IMR-90 (cell line): Measurements from ENCODE around the gene VPS72. TPM values are rescaled to one million over a fixed set of nuclear protein-coding genes. Genes with fewer than 3 reads are reported as not detected.

Source experiments
- ATAC-seq: fragments of 200-7000 bp; cut with Tn5 transposase; 2 replicates; pipeline ENCODE4 v1.9.1; 2020; ENCODE audit warnings: low read depth, mild to moderate bottlenecking, moderate library complexity
- BruUV-seq: library from RNA; stranded (reverse); fragments of 400-500 nt; replicated peaks from 2 replicates; lab custom pipeline; 2021; lab: Mats Ljungman, UMichigan
- CTCF ChIA-PET: fragments of 300-600 bp; formaldehyde crosslinking; extraction: SDS; loops from one replicate; lab custom pipeline; 2021; ENCODE audit warnings: antibody characterized with exemption; lab: Yijun Ruan, JAX
- POLR2A ChIA-PET: fragments of 300-600 bp; sonication (Branson Sonifier 250); formaldehyde crosslinking; loops from one replicate; lab custom pipeline; 2022; ENCODE audit warnings: antibody characterized with exemption; ENCODE audit not compliant: unreplicated experiment; lab: Charles Lee
- DNase-seq: peaks from one replicate; pipeline ENCODE4 v3.0.0; 2013
- H2AFZ ChIP-seq: replicated peaks from 2 replicates; pipeline ENCODE3; 2013; ENCODE audit warnings: low read length, mild to moderate bottlenecking; ENCODE audit not compliant: poor library complexity
- H2AK5ac ChIP-seq: 2 replicates; pipeline ENCODE4 v1.6.1; 2013; ENCODE audit warnings: low read depth, low read length, inconsistent platforms
- H2AK9ac ChIP-seq: replicated peaks from 2 replicates; pipeline ENCODE3; 2013; ENCODE audit warnings: mild to moderate bottlenecking, low read depth, low read length, moderate library complexity; ENCODE audit not compliant: poor library complexity
- H2BK120ac ChIP-seq: 2 replicates; pipeline ENCODE4 v1.6.1; 2013; ENCODE audit warnings: low read depth, low read length, inconsistent platforms
- H2BK15ac ChIP-seq: 3 replicates; pipeline ENCODE4 v1.6.1; 2013; ENCODE audit warnings: low read depth, low read length, inconsistent platforms
- H2BK20ac ChIP-seq: 2 replicates; pipeline ENCODE4 v1.6.1; 2013; ENCODE audit warnings: low read depth, mild to moderate bottlenecking, inconsistent platforms, low read length, moderate library complexity
- H2BK5ac ChIP-seq: 2 replicates; pipeline ENCODE4 v1.6.1; 2013; ENCODE audit warnings: mild to moderate bottlenecking, low read depth, low read length, inconsistent platforms; ENCODE audit not compliant: poor library complexity, severe bottlenecking
- H3K14ac ChIP-seq: replicated peaks from 2 replicates; pipeline ENCODE4 v1.6.1; 2013; ENCODE audit warnings: low read depth, low read length, inconsistent platforms
- H3K18ac ChIP-seq: 2 replicates; pipeline ENCODE4 v1.6.1; 2013; ENCODE audit warnings: low read depth, low read length, control low read depth
- H3K23ac ChIP-seq: 2 replicates; pipeline ENCODE4 v1.6.1; 2013; ENCODE audit warnings: low read depth, low read length, inconsistent platforms
- H3K27ac ChIP-seq: 2 replicates; pipeline ENCODE4 v1.5.1; 2013; ENCODE audit warnings: mild to moderate bottlenecking, control low read depth, low read length; ENCODE audit not compliant: insufficient read depth
- H3K27me3 ChIP-seq: 2 replicates; pipeline ENCODE4 v1.6.1; 2013; ENCODE audit warnings: low read length; ENCODE audit not compliant: control insufficient read depth, insufficient read depth
- H3K36me3 ChIP-seq: 2 replicates; pipeline ENCODE4 v1.6.1; 2013; ENCODE audit warnings: low read length, mixed read lengths; ENCODE audit not compliant: control insufficient read depth, insufficient read depth
- H3K4ac ChIP-seq: 2 replicates; pipeline ENCODE4 v1.6.1; 2013; ENCODE audit warnings: low read depth, low read length, inconsistent platforms
- H3K4me1 ChIP-seq: 2 replicates; pipeline ENCODE4 v1.6.1; 2013; ENCODE audit warnings: low read length, mixed read lengths; ENCODE audit not compliant: control insufficient read depth, insufficient read depth
- H3K4me2 ChIP-seq: 2 replicates; pipeline ENCODE4 v1.6.1; 2013; ENCODE audit warnings: low read depth, mild to moderate bottlenecking, control low read depth, low read length, moderate library complexity
- H3K4me3 ChIP-seq: 2 replicates; pipeline ENCODE4 v1.5.1; 2013; ENCODE audit warnings: low read depth, mild to moderate bottlenecking, control low read depth, low read length, moderate library complexity; ENCODE audit not compliant: insufficient read depth
- H3K56ac ChIP-seq: 2 replicates; pipeline ENCODE4 v1.6.1; 2013; ENCODE audit warnings: low read length, inconsistent platforms; ENCODE audit not compliant: insufficient read depth; ENCODE audit errors: extremely low read depth
- H3K79me1 ChIP-seq, 2 experiments: 2 replicates each; pipeline ENCODE4 v1.6.1; 2013; ENCODE audit warnings: low read length in 2 of 2, inconsistent platforms in 1 of 2, low read depth in 1 of 2
- H3K9ac ChIP-seq: 2 replicates; pipeline ENCODE4 v1.6.1; 2013; ENCODE audit warnings: low read depth, low read length, control low read depth
- H3K9me1 ChIP-seq: 2 replicates; pipeline ENCODE4 v1.6.1; 2013; ENCODE audit warnings: low read length, inconsistent platforms; ENCODE audit not compliant: insufficient read depth
- H3K9me3 ChIP-seq: 2 replicates; pipeline ENCODE4 v1.6.1; 2013; ENCODE audit warnings: low read length; ENCODE audit not compliant: control insufficient read depth, insufficient read depth
- H4K20me1 ChIP-seq: 2 replicates; pipeline ENCODE4 v1.6.1; 2013; ENCODE audit warnings: low read length, inconsistent platforms; ENCODE audit not compliant: insufficient read depth
- H4K5ac ChIP-seq: 2 replicates; pipeline ENCODE4 v1.6.1; 2013; ENCODE audit warnings: mild to moderate bottlenecking, low read depth, low read length, control low read depth
- H4K8ac ChIP-seq, 2 experiments: 2 replicates each; pipeline ENCODE4 v1.6.1; 2013; ENCODE audit warnings: low read depth in 2 of 2, low read length in 2 of 2, control low read depth in 1 of 2, inconsistent platforms in 1 of 2
- H4K91ac ChIP-seq: 2 replicates; pipeline ENCODE4 v1.6.1; 2013; ENCODE audit warnings: low read depth, low read length, inconsistent platforms; ENCODE audit not compliant: insufficient read depth
- BHLHE40 ChIP-seq: fragments of 150-350 bp; IDR thresholded peaks from 2 replicates; pipeline ENCODE4 v1.6.1; 2016; ENCODE audit warnings: mild to moderate bottlenecking, low read depth, low read length
- CEBPB ChIP-seq: IDR thresholded peaks from 2 replicates; pipeline ENCODE4 v1.6.1; 2012; ENCODE audit warnings: low read depth, low read length, improper control_type of control experiment
- CHD1 ChIP-seq: IDR thresholded peaks from 2 replicates; pipeline ENCODE4 v1.6.1; 2012; ENCODE audit warnings: low read depth, low read length, improper control_type of control experiment
- FOS ChIP-seq: fragments of 150-350 bp; IDR thresholded peaks from 2 replicates; pipeline ENCODE4 v1.6.1; 2016; ENCODE audit warnings: low read depth, low read length
- MAZ ChIP-seq: IDR thresholded peaks from 2 replicates; pipeline ENCODE4 v1.6.1; 2012; ENCODE audit warnings: low read depth, mild to moderate bottlenecking, low read length, improper control_type of control experiment, moderate library complexity, borderline replicate concordance
- MXI1 ChIP-seq: IDR thresholded peaks from 2 replicates; pipeline ENCODE4 v1.6.1; 2012; ENCODE audit warnings: low read depth, mild to moderate bottlenecking, low read length, moderate library complexity, borderline replicate concordance
- NFE2L2 ChIP-seq: fragments of 150-350 bp; IDR thresholded peaks from 2 replicates; pipeline ENCODE4 v1.6.1; 2016; ENCODE audit warnings: low read depth, mild to moderate bottlenecking, low read length
- RAD21 ChIP-seq: IDR thresholded peaks from 2 replicates; pipeline ENCODE4 v1.6.1; 2012; ENCODE audit warnings: low read length, improper control_type of control experiment
- RCOR1 ChIP-seq: IDR thresholded peaks from 2 replicates; pipeline ENCODE4 v1.6.1; 2012; ENCODE audit warnings: mild to moderate bottlenecking, low read length, improper control_type of control experiment; ENCODE audit not compliant: insufficient replicate concordance
- SMC3 ChIP-seq: fragments of 150-350 bp; IDR thresholded peaks from 2 replicates; pipeline ENCODE4 v1.6.1; 2016; ENCODE audit warnings: low read depth, mild to moderate bottlenecking, antibody characterized with exemption, low read length, moderate library complexity
- WGBS, 2 experiments: methylation state at CpG; one replicate each; pipeline versions ENCODE4 v1.1.5 to v1.1.7; 2013; ENCODE audit warnings: missing lambda C conversion rate in 2 of 2; ENCODE audit not compliant: insufficient read length in 1 of 2; ENCODE audit errors: extremely low coverage in 2 of 2; 5-methylcytosine and 5-hydroxymethylcytosine counted together
- dilution Hi-C: fragments of 300-500 bp; cut with HindIII; formaldehyde crosslinking; loops from one replicate; pipeline ENCODE4 v1.14.3; 2018; ENCODE audit warnings: low sequenced_read_pairs; ENCODE audit not compliant: unreplicated experiment
- in situ Hi-C: fragments of 300-500 bp; cut with MboI; formaldehyde crosslinking; loops from 3 replicates; pipeline ENCODE4 v1.14.3; 2019; ENCODE audit warnings: low sequenced_read_pairs, inconsistent platforms, mixed read lengths
- intact Hi-C: fragments of 100-400 bp; cut with micrococcal nuclease; formaldehyde crosslinking; loops from 2 replicates; pipeline ENCODE4 v1.10.0; 2022
- polyA plus RNA-seq, 3 experiments: library from polyadenylated mRNA; depleted of rRNA; stranded (reverse); fragments of >200 nt; gene quantifications; 2 replicates each; pipeline ENCODE4 v1.2.3, GENCODE V29; 2012; ENCODE audit warnings: low replicate concordance in 1 of 3
- total RNA-seq: library from RNA; depleted of rRNA; stranded (reverse); fragments of >200 nt; gene quantifications from 2 replicates; pipeline ENCODE4 v1.2.3, GENCODE V29; 2012

Gene VPS72
- total and polyA plus RNA-seq, 2 of the 4 experiments (the other 2 are of a cell fraction), result 51.3 to 62.3 TPM

- Histone ChIP-seq H3K79me1 (peaks cover 29 to 32% of the 10 kb centered on the region in 2 experiments), H3K4me2 (no peak overlapping the region), H3K27me3 (no peaks in the 10 kb centered on the region), H2AFZ (no peak overlapping the region), H3K4me3 (no peak overlapping the region), H4K8ac (no peak overlapping the region), H3K56ac (no peak overlapping the region), H2AK5ac (no peak overlapping the region), H3K4me1 (no peaks in the 10 kb centered on the region; the same call in 1 of the 2 replicates), H3K9ac (no peak overlapping the region), H3K23ac (no peak overlapping the region), H2BK5ac (no peak overlapping the region), H3K27ac (no peak overlapping the region), H2BK15ac (no peak overlapping the region), H4K91ac (no peak overlapping the region), H3K4ac (no peak overlapping the region), H2AK9ac (no peak overlapping the region), H3K36me3 (peaks cover 35% of the 10 kb centered on the region), H3K9me1 (peaks cover 12% of the 10 kb centered on the region; the same call in 1 of the 2 replicates), H3K18ac (no peak overlapping the region), H3K9me3 (no peaks in the 10 kb centered on the region), H4K20me1 (no peaks in the 10 kb centered on the region), H3K14ac (no peak overlapping the region), H2BK20ac (no peak overlapping the region), H2BK120ac (no peak overlapping the region), H4K5ac (no peak overlapping the region)
- CTCF ChIA-PET, result no interaction called here
- 89% methylated on average over 3 of the region's 10 CpGs; no CpG with 5 or more reads in 1 of the 2 experiments for WGBS, 2 experiments
- in situ Hi-C loops (no loop called here), dilution Hi-C loops (no loop called here), intact Hi-C loops (no loop called here)
- DNase-seq (no peak), ATAC-seq (no peak)
- BruUV-seq, result no TSS peak
- no peak for TF ChIP-seq FOS
- TF ChIP-seq RCOR1, result no peak
- TF ChIP-seq BHLHE40, result no peak
- TF ChIP-seq NFE2L2, result no peak
- no peak for TF ChIP-seq MAZ
- no peak for TF ChIP-seq CHD1
- TF ChIP-seq RAD21, result no peak
- TF ChIP-seq SMC3, result no peak
- TF ChIP-seq CEBPB, result no peak
- TF ChIP-seq MXI1, result no peak
- POLR2A ChIA-PET, result no interaction called here
These were observed 5.8 kb downstream of the VPS72 start for GRCh38 chr1:151184211-151184610.
